ENCODE measurements around the gene PIGM.
"Not testable (repeated sequence)": the region's sequence is repeated elsewhere in the genome, so short reads cannot be mapped to it uniquely, and the experiment has no call there.

The PIGM gene

DNA sequence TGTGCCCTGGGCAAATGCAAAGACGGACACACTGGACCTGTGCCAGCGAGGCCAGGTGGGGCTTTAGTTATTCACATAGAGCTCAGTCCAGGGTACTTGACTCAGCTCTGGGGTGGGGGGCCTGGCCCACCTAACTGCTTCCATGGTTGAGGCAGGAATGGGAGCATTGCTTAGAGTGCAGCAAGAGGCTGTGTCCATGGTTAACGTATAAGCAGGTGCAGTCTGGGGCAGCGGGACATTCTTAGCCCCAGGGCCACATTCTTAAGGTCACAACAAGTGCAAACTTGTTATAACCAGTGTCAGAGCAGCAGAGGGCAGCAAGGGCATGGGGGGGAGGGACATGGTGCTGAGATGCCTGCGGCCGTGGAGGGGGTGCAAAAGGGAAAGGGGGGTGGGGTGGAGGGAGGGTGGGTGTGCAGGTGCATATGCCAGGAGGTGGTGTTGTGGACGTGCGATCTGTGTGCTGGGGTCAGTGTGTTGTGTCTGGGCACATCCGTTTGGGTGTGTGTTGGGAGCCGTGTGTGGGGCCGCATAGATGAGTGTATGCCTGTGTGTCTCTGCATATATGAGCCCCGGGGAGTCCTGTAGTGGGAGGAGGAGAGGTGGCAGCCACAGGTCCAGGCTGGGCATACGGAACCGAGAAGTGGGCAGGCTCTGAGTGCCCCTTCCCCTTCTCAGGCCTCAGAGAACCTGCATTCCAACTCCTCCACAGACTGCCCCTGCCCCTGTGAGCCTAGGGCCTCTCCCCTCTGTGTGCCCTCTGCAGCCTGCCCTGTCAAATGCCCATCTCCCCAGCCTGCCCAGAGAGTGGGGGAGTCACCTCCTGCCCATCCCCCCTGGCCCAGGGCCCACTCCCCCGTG lies 29.8 kb upstream of the PIGM start:
- DNase-seq (ENCODE audit: low read depth): no peak

DNA sequence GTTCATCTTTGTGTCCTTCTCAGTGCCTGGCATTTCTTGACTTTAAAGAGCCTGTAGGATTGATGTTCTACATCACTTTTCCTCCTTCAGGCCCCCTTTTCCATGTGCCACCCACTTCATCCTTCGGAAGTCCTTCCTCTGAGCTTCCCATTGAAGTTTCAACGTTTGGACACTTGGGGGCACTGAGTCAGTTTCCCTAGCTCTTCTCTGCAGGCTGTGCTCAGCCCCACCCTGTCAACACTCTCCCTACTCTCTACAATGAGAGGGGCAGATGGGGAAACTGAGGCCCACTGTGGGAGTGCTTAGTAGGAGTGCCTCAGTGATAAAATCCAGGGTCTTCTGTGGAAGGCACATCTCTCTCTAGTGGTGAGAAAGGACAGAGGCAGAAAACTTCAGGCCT lies 26.3 kb upstream of the PIGM start:
- DNase-seq (ENCODE audit: low read depth): no peak

DNA sequence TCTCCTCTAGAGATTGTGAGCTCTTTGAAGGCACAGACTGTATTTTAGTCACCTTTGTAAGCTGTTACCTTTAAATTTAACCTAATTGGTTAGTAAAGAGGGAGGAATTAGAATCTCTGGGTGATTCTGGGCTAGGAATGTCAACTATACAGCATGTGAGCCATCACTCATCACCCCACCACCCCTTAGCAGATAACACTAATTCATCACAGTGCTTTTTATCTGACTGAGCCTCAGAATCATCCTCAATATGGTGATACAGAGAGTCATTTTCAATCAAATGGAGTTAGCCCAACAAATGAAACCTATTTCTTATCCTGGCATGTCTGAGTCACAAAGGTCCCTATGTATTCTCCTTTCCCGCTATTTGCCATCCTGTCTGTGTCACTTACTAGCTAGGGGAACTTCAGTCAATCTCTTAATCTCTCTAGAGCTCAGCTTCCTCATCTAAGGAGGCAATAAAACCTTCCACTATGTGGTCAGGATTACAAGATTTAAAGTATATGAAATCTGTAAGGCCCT lies 24.9 kb upstream of the PIGM start:
- no peak for DNase-seq (ENCODE audit: low read depth)

DNA sequence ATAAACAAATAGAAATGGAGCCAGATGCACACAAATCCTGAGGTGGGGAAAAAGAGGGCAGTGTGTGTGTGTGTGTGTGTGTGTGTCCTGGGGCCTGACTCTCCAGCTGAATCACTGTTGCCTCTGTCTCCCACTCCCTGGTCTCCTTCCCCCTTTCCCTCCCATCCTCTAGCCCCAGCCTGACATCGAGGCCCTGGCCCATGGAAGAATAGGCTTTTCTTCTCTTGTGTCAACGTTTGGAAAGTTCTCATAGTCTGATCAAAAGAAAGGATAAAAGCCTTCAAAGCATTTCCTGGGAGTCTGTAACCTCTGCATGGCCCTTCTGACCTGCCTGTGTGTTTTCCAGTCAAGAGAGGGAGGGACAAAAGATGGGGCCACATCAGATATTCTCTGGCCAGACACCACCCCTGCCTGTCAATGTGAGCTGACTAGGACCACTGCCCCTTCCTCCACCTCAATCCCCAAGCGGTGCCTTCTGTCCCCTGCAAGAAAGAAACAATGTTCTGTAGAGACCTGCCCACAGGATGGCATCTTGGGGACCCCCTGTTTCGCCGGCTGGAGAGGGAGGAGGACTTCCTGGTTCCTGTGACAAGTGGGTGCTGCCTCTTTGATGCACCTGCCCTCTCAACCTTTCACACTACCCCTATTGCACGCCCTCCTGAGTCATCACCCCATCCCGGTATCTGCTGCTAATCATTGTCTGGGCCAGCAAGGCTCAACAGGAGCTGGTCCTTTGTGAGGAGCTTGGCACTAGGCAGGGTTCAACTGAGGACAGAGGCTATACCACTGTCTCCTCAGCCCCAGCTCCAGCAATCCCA lies 22.0 kb upstream of the PIGM start:
- no peak for DNase-seq (ENCODE audit: low read depth)

DNA sequence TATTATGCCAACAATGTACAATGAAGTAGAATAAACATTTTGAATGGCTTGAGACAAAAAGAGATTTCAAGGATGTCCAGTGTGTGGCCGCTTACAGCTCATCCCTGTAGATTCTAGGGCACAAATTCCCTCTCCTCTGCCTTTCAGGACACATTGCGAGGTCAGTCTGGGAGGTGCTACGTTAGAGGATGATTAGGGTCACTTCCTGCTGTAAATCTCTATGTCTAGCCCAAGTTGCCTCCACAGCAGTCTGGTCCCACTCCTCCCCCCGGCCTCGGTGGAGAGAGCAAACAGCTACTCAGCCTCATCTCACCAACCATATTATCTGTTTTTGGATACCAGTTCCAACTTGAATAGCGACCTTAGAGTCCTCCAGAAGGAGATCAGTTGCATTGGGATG lies 21.1 kb upstream of the PIGM start:
- DNase-seq (ENCODE audit: low read depth): no peak

DNA sequence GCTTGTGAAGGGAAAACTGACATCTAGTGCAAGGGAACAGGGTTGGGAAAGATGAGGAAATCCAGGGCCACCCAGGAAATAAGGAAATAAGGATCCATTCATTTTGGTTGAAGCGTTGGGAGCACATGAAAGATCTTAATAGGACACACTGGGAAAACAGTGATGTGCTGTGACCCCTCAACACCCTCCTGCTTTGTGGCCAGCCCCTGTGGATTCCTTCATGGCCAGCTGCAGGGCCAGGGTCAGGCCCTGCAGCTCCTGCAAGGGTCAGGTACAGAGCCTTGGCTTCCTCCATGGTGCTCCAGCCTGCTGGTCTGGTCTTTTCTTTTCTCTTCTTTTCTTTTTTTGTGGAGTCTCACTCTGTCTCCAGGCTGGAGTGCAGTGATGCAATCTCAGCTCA lies 18.8 kb upstream of the PIGM start:
- no peak for DNase-seq (ENCODE audit: low read depth)

DNA sequence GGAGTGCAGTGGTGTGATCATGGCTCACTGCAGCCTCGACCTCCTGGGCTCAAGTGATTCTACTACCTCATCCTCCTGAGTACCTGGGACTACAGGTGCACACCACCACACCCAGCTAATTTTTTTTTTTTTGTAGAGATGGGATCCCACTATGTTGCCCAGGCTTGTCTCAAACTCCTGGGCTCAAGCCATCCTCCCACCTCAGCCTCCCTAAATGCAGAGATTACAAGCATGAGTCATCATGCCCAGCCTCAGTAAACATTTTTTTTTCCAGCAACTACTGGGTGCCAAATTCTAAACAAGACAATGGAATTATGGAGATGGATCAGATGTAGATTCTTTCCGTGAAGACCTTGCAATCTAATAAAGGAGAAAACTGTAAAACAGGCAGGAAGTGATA lies 18.4 kb upstream of the PIGM start:
- not testable (repeated sequence) for DNase-seq (ENCODE audit: low read depth)

DNA sequence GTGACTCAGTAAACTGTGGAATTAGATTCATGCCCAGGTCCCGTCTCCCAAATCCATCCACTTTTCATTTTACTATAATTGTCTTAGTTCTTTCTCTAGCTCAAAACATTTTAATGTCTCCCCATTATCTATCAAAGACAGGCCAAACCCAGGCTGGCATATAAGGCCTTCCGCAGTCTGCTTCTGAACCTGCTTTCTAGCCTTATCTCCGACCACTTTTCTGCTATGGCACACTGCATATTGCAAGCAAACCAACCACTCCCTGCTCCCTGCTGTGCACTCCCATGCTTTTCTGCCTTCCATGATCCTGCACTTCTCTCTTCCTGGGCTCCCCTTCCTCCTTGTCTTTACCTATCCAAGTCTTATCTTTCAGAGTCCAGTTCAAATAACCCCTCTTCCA lies 17.3 kb upstream of the PIGM start:
- DNase-seq (ENCODE audit: low read depth): no peak

- no peak for DNase-seq (ENCODE audit: low read depth)
Measured at GRCh38 chr1:160048335-160048734, 16.5 kb upstream of the PIGM start.

GRCh38 chr1:160047111-160047991 lies 15.6 kb upstream of the PIGM start:
- no peak for DNase-seq (ENCODE audit: low read depth)

GRCh38 chr1:160046494-160047110 lies 14.8 kb upstream of the PIGM start:
- no peak for DNase-seq (ENCODE audit: low read depth)

DNA sequence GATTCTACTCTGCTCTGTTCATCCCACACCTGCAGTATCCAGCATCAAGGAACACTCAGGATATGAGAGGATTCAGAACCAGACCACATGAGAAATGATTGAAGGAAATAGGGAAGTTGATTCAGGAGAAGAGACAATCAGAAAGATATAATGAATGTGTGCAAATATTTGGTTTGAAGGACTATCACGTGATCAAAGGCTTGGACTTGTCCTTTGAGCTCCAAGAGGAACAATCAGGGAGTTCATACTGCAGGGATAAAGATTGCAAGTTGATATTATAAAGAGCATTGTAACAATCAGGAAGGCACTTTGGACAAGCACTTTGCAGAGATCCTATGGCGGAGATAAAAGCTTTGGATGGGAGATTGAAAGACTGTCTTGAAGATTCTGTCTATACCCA lies 13.9 kb upstream of the PIGM start:
- DNase-seq (ENCODE audit: low read depth): no peak

- DNase-seq (ENCODE audit: low read depth): no peak
Measured at GRCh38 chr1:160043543-160043942, 11.8 kb upstream of the PIGM start.

GRCh38 chr1:160040476-160040875 lies 8.7 kb upstream of the PIGM start:
- DNase-seq (ENCODE audit: low read depth): no peak

DNA sequence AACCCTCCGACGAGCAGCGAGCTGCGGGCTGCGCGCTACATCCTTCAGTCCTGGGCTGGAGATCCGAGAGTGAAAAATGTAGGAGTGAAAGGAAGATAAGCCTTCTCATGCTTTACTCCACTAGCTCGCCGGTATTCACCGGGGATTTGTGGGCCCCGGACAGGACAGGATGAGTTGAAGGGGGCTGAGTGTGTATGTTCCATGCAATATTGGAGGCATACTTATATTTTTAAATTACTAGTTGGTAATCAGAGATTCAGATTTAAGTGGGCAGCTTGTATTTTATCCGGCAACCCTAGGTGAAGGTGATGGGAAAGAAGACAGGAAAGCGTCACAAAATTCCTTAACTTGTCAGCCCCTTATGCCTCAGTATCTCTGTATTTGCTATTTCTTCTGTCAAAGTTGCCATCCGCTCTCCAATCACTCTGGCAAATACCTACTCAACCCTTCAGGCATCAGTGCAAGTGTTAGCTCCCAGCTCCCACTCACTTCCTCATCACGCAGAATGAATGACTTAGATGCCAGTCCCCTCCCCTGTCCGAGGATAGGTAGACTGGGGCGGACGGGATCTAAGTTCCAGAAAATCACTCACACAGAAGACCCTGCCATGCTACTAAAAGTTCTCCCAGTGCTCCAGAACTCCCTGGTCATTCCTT lies 503 bp upstream of the PIGM start:
- DNase-seq (ENCODE audit: low read depth): no peak

- no peak for DNase-seq (ENCODE audit: low read depth)
Measured at GRCh38 chr1:160030657-160031364, 979 bp downstream of the PIGM start.

- DNase-seq (ENCODE audit: low read depth): no peak
Measured at GRCh38 chr1:160028426-160028825, 3.4 kb downstream of the PIGM start.

DNA sequence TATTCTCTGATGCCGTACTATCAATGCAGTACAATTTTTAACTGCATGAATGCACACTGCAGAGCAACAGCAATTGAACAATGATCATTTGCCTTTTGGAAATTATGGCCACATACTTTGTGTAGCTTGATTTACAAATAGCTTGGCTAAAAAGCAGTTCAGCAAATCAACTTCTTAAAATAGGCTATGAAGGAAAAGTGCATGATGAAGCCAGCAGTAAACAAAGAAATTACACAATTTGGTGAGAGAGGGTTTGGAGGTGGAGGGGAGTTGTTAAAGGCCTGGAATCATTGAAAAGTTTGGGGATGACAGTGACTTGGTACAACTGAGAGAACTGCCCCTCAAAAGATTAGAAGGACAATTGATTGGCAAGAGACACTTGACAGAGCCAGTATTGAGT lies 6.5 kb downstream of the PIGM start:
- no peak for DNase-seq (ENCODE audit: low read depth)

DNA sequence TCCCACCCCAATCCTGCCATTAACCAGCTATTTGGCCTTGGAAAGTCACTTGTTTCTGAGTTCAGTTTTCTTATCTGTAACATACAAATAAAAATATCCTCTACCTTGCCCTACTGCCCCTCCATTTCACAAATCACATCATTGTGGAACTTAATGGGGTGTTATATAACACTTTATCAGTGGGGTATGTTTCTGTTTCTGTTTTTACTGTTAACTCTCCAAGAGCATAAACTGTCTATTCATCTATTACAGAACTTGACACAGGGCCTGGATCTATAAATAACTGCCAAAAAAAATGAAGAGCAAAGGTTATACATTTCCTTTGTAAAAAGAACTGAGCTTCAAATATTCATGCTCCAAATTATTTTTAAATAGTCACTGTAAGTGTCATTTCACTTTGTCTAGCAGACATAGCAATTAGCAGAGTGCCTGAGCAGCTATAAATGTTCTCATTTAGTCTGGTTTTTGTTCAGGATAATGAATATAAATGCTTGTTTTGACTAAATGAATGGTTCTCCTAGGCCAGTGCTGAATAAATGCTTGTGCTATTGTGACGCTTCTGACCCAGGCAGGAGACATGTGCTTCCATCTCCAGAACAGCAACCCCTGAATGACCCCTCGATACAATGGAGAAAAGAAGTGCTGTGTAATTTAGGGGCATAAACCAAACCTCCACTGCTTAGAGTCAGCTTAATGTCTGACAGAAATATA lies 7.4 kb downstream of the PIGM start:
- DNase-seq (ENCODE audit: low read depth): no peak

Measured in stimulated activated CD8-positive, alpha-beta memory T cell treated with anti-CD3 and anti-CD28 coated beads, Interleukin-4, amount 100 ng/mL, for 24 hours (primary cell).